NOMO-1 treated with DMSO at 0.1 percent for 48 hours (cell line): ENCODE measurements around the gene IL23R.
"Not testable (repeated sequence)": the region's sequence is repeated elsewhere in the genome, so short reads cannot be mapped to it uniquely, and the experiment has no call there.

ENCODE experiments used
- DNase-seq: peaks from one replicate; lab custom pipeline; 2025; ENCODE audit not compliant: unreplicated experiment; lab: John Stamatoyannopoulos, UW

The IL23R gene, protein sequence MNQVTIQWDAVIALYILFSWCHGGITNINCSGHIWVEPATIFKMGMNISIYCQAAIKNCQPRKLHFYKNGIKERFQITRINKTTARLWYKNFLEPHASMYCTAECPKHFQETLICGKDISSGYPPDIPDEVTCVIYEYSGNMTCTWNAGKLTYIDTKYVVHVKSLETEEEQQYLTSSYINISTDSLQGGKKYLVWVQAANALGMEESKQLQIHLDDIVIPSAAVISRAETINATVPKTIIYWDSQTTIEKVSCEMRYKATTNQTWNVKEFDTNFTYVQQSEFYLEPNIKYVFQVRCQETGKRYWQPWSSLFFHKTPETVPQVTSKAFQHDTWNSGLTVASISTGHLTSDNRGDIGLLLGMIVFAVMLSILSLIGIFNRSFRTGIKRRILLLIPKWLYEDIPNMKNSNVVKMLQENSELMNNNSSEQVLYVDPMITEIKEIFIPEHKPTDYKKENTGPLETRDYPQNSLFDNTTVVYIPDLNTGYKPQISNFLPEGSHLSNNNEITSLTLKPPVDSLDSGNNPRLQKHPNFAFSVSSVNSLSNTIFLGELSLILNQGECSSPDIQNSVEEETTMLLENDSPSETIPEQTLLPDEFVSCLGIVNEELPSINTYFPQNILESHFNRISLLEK

DNA sequence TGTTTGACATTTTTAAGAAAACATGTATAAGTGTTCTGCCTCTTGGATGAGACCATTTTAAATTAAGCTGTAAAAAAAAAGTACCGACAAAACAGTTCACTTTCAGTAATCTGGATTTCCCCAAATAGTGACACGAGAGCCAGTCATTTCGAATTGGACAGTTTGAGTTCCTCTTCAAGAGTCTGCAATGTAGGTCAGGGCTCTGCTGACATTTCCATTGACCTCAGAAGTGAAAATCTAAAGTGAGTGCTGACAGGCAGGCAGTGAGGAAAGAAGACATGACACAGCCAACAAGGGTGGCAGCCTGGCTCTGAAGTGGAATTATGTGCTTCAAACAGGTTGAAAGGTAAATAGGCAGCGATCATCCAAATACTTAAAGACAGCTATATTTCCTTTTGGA, at the start of gene IL23R:
Gene IL23R, plus strand, starts transcription at position 259 of the 400 bp plus-strand sequence. CDS start 1,667 bp downstream, outside the sequence.
- no peak for DNase-seq

DNA sequence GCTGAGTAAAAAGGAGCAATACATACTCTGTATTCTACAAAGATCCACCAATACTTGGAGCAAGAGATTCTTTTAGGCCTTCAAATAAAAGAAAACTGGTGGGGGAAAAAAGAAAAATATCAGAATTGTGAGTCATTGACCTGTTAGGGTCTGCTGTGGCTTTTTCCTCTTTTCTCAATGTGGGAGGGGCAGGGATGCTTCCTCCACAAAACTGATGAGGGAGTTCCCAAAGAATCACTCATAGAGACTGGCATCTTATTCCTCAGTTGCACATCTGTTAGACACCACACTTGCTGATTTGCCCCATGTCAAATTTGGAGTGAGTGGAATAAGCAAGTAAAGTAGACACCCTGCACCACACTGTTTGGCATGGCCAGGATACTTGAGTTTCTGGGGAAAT, 48.1 kb upstream of the IL23R start:
- no peak for DNase-seq

DNA sequence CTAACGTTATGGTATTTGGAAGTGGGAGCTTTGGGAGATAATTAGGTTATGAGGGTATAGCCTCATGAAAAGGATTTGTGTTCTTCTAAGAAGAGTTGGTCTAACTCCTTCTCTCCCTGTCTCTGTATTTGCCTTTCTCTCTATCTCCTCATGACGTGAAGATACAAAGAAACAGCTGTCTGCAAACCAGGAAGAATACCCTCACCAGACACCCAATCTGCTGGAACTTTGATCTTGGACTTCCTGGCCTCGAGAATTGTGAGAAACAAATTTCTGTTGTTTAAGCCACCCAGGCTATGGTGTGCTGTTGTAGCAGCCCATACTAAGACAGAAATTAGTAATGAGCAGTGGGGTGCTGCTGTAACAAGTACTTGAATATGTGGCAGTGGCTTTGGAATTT, 47.6 kb upstream of the IL23R start:
- DNase-seq = no peak

GRCh38 chr1:67120855-67121619, 45.2 kb upstream of the IL23R start:
- DNase-seq = no peak

GRCh38 chr1:67124455-67124854, 41.8 kb upstream of the IL23R start:
- no peak for DNase-seq

DNA sequence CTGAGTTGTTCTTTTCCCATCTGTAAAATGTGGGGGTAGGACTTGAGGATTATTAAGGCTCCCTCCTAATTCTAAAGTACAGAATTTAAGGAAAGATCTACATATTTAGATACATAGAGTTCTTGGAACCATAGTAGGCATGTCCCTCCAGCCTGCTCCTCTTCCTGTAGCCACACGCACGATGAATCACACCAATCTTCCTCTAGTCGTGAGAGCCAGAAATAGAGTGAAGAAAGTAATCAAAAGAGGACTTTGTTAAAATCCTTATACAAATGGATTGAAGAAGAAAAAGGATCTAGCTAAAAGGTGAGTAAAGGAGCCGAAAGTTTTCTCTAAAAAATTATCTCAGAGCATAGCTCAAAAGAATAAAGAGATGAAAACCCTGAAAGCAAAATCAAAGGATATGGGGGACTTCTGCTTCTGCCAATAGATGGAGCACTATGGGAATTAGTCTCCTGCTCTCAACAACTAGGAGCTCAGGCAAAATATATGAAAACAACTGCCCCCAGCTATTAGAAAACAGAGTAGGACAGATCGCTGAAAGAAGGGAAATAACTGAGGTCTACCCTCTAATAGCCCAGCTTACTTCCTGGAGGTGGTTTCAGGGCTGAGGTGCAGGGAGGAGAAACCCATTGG, 40.0 kb upstream of the IL23R start:
- DNase-seq = no peak

DNA sequence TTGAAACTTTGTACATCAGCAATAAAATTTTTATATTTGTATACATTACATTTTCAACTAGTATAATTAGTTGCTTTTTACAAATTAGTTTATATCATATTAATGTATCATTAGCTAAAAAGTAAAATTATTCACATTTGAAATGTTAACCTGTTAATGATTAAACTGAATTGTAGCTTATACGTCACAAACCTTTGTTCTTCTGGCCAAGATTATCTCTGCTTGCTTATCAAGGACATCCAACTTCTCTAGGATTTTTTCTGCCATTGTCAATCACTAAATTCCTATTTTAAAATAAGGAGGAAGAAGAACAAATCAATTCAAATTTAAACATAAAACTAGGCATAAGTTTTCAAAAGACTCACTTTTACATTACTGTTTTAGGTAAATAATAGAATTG, 39.3 kb upstream of the IL23R start:
- DNase-seq = no peak

DNA sequence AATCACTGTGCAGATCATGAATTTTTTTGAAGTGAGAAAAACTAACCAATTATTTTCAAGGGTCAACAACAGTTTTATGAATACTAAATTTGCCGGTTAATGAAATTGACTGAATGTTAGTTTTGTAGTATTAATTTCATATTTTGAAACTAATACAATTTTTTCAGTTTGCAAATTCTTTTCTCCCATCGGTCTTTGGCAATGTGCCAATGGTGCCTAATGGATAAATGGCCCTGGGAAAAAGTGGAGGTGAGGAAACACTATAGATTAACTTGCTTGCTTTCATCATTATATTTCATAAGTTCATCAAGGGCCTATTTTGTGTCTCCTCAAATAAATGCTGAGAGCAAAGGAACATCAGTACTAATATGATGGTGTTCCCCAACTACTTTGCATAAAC, 35.6 kb upstream of the IL23R start:
- no peak for DNase-seq

DNA sequence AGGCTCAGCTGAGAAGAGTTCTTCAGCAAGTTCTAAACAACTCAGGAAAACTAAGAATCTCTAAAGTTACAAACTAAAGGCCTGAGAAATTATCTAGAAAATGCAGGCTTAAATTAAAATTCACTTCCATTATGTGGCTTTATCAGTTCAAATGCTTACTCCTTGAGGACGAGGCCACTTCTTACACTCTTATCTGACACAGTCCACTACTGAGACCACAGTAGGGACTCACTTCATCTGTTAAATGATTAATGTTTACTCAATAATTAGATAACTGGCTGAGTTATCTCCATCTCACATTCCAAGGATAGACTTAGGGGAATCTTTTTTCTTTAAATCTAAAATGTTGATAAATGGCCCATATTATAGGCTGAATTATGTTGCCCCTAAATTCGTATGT, 33.1 kb upstream of the IL23R start:
- no peak for DNase-seq

GRCh38 chr1:67134695-67135094, 31.6 kb upstream of the IL23R start, which contains the start of gene C1orf141:
Gene C1orf141, minus strand, starts transcription at chr1:67134970. Its CDS starts 7,730 bp downstream, at chr1:67127240.
- no peak for DNase-seq

DNA sequence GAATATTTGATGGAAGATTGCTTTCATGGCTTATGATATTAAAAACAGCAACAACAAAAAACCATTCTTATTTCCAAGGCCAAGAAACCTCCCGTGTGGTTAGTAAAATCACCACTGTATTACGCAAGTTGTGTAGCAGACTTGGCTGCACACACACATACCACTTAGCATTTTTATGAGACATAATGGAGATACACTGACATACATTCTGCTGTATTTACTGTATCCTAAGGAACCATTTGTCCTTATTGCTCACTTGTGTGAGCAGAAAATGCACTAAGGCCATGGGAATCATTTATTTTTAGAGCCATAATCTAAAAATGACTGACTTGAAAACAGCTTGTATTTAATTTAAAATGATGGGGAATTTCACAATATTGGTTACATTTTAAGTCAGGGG, 30.9 kb upstream of the IL23R start:
- peak; percentile 16 for DNase-seq

- no peak for DNase-seq
Measured at GRCh38 chr1:67137307-67137753, 28.9 kb upstream of the IL23R start.

DNA sequence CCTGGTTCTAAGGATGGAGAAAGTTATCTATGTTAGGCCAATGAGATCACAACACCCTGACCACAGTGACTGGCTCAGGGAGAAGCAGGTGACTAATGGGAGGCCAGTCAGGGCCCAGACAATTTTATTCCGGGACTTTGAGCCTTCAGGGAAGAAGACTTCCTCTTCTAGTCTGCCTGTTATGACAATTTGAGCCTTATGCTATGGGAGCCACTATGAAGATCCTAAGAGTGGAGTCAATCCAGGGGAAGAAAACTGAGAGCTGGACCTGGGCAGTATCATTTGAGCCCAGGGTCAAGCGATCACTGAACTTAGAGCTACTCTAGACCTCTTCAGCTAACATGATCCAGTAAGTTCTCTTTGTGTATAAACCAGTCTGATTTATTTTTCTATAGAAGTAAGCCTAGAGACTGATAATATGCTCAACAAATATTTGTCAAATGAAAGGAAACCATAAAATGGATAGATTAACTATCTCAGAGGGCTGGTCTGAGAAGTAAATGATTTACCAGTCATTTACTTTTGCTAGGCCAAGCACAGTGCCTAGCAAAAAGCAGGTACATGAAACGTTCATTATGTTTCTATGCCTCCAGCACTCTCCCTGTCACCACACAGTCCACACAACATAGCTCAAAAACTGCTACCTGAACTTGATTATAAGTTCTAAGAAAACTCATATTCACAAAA, 27.3 kb upstream of the IL23R start:
- DNase-seq = no peak

- DNase-seq = no peak
Measured at GRCh38 chr1:67140460-67140859, 25.8 kb upstream of the IL23R start.

DNA sequence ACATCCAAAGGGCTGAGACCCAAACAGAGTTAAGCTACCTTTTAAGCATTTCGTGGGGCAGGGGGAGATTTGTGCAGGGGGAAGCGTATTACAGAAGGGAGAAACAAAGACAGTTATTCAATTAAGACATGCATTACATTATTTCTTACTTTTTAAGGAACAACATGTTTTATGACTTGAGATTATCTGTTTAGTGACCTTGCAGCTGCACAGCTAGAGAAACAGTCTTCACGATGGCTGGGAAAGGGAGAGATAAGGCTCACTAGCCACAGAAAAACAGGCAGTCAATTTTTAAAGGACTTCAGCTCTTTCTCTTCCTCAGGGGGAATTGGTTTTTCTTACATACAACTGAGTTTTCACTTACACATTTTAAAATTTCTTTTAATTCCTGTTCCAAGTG, 24.4 kb upstream of the IL23R start:
- DNase-seq = not testable (repeated sequence)

DNA sequence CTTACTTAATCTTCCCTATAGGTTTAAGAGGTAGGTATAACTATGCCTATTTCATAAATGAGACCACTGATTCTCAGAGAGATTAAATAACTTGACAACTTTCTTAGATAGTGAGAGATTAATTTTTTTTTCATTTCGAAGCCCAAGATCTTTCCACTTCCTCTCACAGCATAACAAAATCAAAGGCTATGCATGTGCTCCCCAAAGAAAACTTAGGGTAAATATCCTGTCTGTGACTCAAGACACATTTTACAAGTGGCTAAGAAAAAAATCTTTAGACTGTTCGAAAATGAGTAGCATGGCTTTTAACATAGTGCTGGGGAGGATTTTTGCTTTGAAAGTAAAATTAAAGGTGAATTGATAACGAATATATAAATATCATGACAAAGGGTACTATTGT, 23.3 kb upstream of the IL23R start:
- no peak for DNase-seq

DNA sequence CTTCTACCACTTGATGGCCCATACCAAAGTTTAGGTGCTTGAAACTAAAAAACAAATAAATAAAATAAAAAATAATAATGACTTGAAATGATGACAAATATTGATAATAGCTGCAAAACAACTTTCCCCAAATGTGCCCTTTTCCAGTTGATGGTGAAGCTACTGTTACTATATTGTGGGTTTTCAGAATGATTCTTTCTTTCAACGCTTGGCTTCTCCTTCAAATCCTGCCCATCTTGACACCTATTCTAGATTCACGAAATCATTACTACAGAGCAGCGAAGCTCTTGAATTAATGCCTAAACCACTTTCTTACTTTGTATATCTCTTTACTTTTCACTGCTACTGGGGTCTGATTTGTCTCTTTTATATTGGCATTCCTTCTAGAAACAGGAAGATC, 22.3 kb upstream of the IL23R start:
- no peak for DNase-seq

DNA sequence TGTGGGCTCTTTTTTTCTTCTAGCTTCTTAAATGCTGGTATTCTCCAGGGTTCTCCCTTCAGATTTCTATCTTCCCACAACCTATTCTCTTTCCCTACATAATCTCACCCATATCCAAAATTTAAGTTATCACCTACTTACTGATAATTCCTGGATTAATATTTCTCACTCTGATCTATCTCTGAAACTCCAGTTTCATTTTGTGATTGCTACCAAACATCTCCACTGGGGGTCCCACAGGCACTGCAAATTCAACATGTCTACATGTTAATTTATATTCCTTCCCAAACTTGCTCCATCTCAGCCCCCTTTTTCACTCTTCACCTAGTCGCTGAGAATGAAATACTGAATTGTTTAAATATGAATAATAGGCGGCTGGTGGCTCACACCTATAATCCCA, 21.6 kb upstream of the IL23R start:
- no peak for DNase-seq

GRCh38 chr1:67146101-67146500, 20.2 kb upstream of the IL23R start:
- no peak for DNase-seq

DNA sequence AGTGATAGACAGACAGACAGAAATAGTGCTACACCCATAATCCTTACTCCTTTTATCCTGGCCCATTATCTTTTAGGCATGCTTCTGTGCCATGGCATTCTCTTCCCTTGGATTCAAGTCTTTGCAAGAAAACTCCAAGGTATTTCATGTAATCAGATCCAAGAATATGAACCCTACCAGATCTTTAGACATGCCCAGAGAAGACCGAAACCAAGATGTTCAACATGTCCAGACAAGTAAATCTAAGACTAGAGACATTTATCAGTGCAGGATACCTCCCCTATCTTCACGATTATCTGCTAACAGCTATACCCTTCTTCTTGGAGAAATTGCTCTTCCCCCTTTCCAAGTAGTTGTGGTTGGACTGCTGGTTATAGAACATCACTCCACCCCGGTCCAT, 19.7 kb upstream of the IL23R start:
- DNase-seq = no peak

- not testable (repeated sequence) for DNase-seq
Measured at GRCh38 chr1:67147973-67148372, 18.3 kb upstream of the IL23R start.
